H9 (cell line): Measurements from ENCODE around the gene SLC22A15. TPM values are rescaled to one million over a fixed set of nuclear protein-coding genes. Genes with fewer than 3 reads are reported as not detected.

ENCODE experiments used
- DNase-seq: peaks from one replicate; pipeline ENCODE4 v3.0.0-alpha.2; 2017
- H2AFZ ChIP-seq: one replicate; pipeline ENCODE4 v1.6.1; 2013; ENCODE audit warnings: mild to moderate bottlenecking, low read length, control low read depth, moderate library complexity
- H2AK5ac ChIP-seq: 2 replicates; pipeline ENCODE4 v1.6.1; 2013; ENCODE audit warnings: low read length, control low read depth, mixed read lengths; ENCODE audit not compliant: insufficient read length
- H2BK120ac ChIP-seq: one replicate; pipeline ENCODE4 v1.6.1; 2013; ENCODE audit warnings: low read depth, mild to moderate bottlenecking, low read length, control low read depth, inconsistent platforms; ENCODE audit not compliant: poor library complexity, severe bottlenecking
- H2BK12ac ChIP-seq: 2 replicates; pipeline ENCODE4 v1.6.1; 2013; ENCODE audit warnings: low read length, control low read depth, mixed read lengths, low read depth; ENCODE audit not compliant: insufficient read length
- H2BK15ac ChIP-seq: 2 replicates; pipeline ENCODE4 v1.6.1; 2013; ENCODE audit warnings: low read depth, low read length, control low read depth
- H2BK20ac ChIP-seq: one replicate; pipeline ENCODE4 v1.6.1; 2013; ENCODE audit warnings: low read depth, mild to moderate bottlenecking, low read length, control low read depth, inconsistent platforms; ENCODE audit not compliant: poor library complexity, severe bottlenecking
- H2BK5ac ChIP-seq: 2 replicates; pipeline ENCODE4 v1.6.1; 2013; ENCODE audit warnings: low read length, control low read depth, mixed read lengths; ENCODE audit not compliant: insufficient read length
- H3K14ac ChIP-seq: 2 replicates; pipeline ENCODE4 v1.6.1; 2013; ENCODE audit warnings: low read length, control low read depth; ENCODE audit not compliant: insufficient read depth
- H3K18ac ChIP-seq: 2 replicates; pipeline ENCODE4 v1.6.1; 2013; ENCODE audit warnings: low read depth, mild to moderate bottlenecking, mixed read lengths, low read length, control low read depth; ENCODE audit not compliant: insufficient read length
- H3K23ac ChIP-seq: 2 replicates; pipeline ENCODE4 v1.6.1; 2013; ENCODE audit warnings: low read length, control low read depth, mixed read lengths, low read depth; ENCODE audit not compliant: insufficient read length
- H3K23me2 ChIP-seq: 2 replicates; pipeline ENCODE4 v1.6.1; 2013; ENCODE audit warnings: low read depth, mild to moderate bottlenecking, mixed read lengths, low read length, control low read depth; ENCODE audit not compliant: insufficient read length, poor library complexity, severe bottlenecking
- H3K27ac ChIP-seq: 2 replicates; pipeline ENCODE4 v1.5.1; 2013; ENCODE audit warnings: low read length, control low read depth, mixed read lengths, low read depth; ENCODE audit not compliant: insufficient read length
- H3K27me3 ChIP-seq: 2 replicates; pipeline ENCODE4 v1.6.1; 2013; ENCODE audit warnings: low read length, control low read depth, inconsistent platforms; ENCODE audit not compliant: insufficient read depth
- H3K4ac ChIP-seq: 2 replicates; pipeline ENCODE4 v1.6.1; 2013; ENCODE audit warnings: low read depth, mild to moderate bottlenecking, control low read depth, inconsistent platforms, low read length, moderate library complexity
- H3K4me1 ChIP-seq: 2 replicates; pipeline ENCODE4 v1.6.1; 2013; ENCODE audit warnings: low read length, control low read depth, inconsistent platforms; ENCODE audit not compliant: insufficient read depth
- H3K4me2 ChIP-seq: 2 replicates; pipeline ENCODE4 v1.6.1; 2013; ENCODE audit warnings: low read length, control low read depth, mixed read lengths; ENCODE audit not compliant: insufficient read length, insufficient read depth
- H3K56ac ChIP-seq: 2 replicates; pipeline ENCODE4 v1.6.1; 2013; ENCODE audit warnings: low read depth, mild to moderate bottlenecking, mixed read lengths, low read length, control low read depth; ENCODE audit not compliant: insufficient read length
- H3K79me1 ChIP-seq: 2 replicates; pipeline ENCODE4 v1.6.1; 2013; ENCODE audit warnings: low read depth, mild to moderate bottlenecking, moderate library complexity, low read length, control low read depth, inconsistent platforms; ENCODE audit not compliant: insufficient read depth, poor library complexity, severe bottlenecking
- H3K79me2 ChIP-seq: 2 replicates; pipeline ENCODE4 v1.6.1; 2013; ENCODE audit warnings: low read length, control low read depth, inconsistent platforms; ENCODE audit not compliant: insufficient read depth
- H3K9ac ChIP-seq: 2 replicates; pipeline ENCODE4 v1.6.1; 2013; ENCODE audit warnings: low read length, control low read depth, mixed read lengths; ENCODE audit not compliant: insufficient read length; ENCODE audit errors: extremely low read depth
- H3K9me3 ChIP-seq: one replicate; pipeline ENCODE4 v1.6.1; 2013; ENCODE audit warnings: low read depth, low read length, inconsistent platforms; ENCODE audit not compliant: control insufficient read depth
- H3T11ph ChIP-seq: one replicate; pipeline ENCODE4 v1.6.1; 2013; ENCODE audit warnings: mild to moderate bottlenecking, low read length, control low read depth, inconsistent platforms
- H4K20me1 ChIP-seq: one replicate; pipeline ENCODE4 v1.6.1; 2013; ENCODE audit not compliant: control insufficient read depth, insufficient read length, insufficient read depth
- H4K5ac ChIP-seq: 2 replicates; pipeline ENCODE4 v1.6.1; 2013; ENCODE audit warnings: low read depth, mild to moderate bottlenecking, mixed read lengths, low read length, control low read depth; ENCODE audit not compliant: insufficient read length
- H4K8ac ChIP-seq: replicated peaks from 2 replicates; pipeline ENCODE4 v1.6.1; 2013; ENCODE audit warnings: low read length, control low read depth, mixed read lengths, low read depth; ENCODE audit not compliant: insufficient read length
- H4K91ac ChIP-seq: 2 replicates; pipeline ENCODE4 v1.6.1; 2013; ENCODE audit warnings: low read depth, mild to moderate bottlenecking, moderate library complexity, mixed read lengths, low read length, control low read depth; ENCODE audit not compliant: insufficient read length
- H3K27ac Mint-ChIP-seq, 3 experiments: 2 replicates in 2 of 3; 3 replicates in 1 of 3; pipeline ENCODE4 v1.8.0; 2020 to 2021; ENCODE audit warnings: mixed read lengths in 3 of 3, mild to moderate bottlenecking in 1 of 3, moderate library complexity in 1 of 3
- H3K27me3 Mint-ChIP-seq: 2 replicates; pipeline ENCODE4 v1.8.0; 2021; ENCODE audit warnings: low read depth, mild to moderate bottlenecking, moderate library complexity, mixed read lengths
- H3K36me3 Mint-ChIP-seq, 3 experiments: 2 replicates in 2 of 3; 3 replicates in 1 of 3; pipeline ENCODE4 v1.8.0; 2020 to 2021; ENCODE audit warnings: low read depth in 3 of 3, mixed read lengths in 3 of 3; ENCODE audit not compliant: insufficient read depth in 1 of 3
- H3K4me1 Mint-ChIP-seq, 2 experiments: 2 replicates each; pipeline ENCODE4 v1.8.0; 2020; ENCODE audit warnings: mixed read lengths in 2 of 2
- H3K4me3 Mint-ChIP-seq, 2 experiments: 2 replicates in 1 of 2; 3 replicates in 1 of 2; pipeline ENCODE4 v1.8.0; 2020 to 2021; ENCODE audit warnings: mild to moderate bottlenecking in 2 of 2, mixed read lengths in 2 of 2, moderate library complexity in 1 of 2
- H3K9me3 Mint-ChIP-seq, 2 experiments: 2 replicates in 1 of 2; 3 replicates in 1 of 2; pipeline ENCODE4 v1.8.0; 2020; ENCODE audit warnings: mild to moderate bottlenecking in 2 of 2, mixed read lengths in 2 of 2, moderate library complexity in 1 of 2
- WGBS: extraction: QIAGEN DNeasy Blood & Tissue Kit; methylation state at CpG from one replicate; pipeline ENCODE4 v1.1.7; 2013; ENCODE audit warnings: missing lambda C conversion rate, low lambda C conversion rate, mixed read lengths; ENCODE audit not compliant: insufficient read length; ENCODE audit errors: extremely low coverage; 5-methylcytosine and 5-hydroxymethylcytosine counted together
- total RNA-seq: library from RNA; stranded (reverse); gene quantifications from 2 replicates; pipeline ENCODE4 v1.2.1, GENCODE V29; 2021
- TF ChIP-seq, protein P1 (sequence below): fragments of 200-600 bp; sonication (generic); conservative IDR thresholded peaks from 3 replicates; pipeline ENCODE4 v1.8.0; 2021; ENCODE audit warnings: antibody characterized with exemption, mild to moderate bottlenecking

SLC22A15 gene
- total RNA-seq, 1 experiment from 2014 or later: 3.2 TPM

- no peak overlapping the region for H2BK15ac ChIP-seq
- peaks cover 21 to 24% of the 10 kb centered on the region in 2 experiments for H3K4me1 Mint-ChIP-seq
- WGBS: no CpG with 5 or more reads among the region's 2 CpGs
These were observed 27.2 kb upstream of the SLC22A15 start for GRCh38 chr1:115949156-115949555.

More at GRCh38 chr1:115949156-115949555, 27.2 kb upstream of the SLC22A15 start:
- H2AK5ac ChIP-seq: no peak overlapping the region
- Mint-ChIP-seq H3K27me3 (no peaks in the 10 kb centered on the region), H3K27ac (no peak overlapping the region), H3K4me3 (no peak overlapping the region), H3K9me3 (no peaks in the 10 kb centered on the region), H3K36me3 (no peaks in the 10 kb centered on the region)
- H3K4me2 ChIP-seq: no peak overlapping the region
- TF ChIP-seq, protein P1, sequence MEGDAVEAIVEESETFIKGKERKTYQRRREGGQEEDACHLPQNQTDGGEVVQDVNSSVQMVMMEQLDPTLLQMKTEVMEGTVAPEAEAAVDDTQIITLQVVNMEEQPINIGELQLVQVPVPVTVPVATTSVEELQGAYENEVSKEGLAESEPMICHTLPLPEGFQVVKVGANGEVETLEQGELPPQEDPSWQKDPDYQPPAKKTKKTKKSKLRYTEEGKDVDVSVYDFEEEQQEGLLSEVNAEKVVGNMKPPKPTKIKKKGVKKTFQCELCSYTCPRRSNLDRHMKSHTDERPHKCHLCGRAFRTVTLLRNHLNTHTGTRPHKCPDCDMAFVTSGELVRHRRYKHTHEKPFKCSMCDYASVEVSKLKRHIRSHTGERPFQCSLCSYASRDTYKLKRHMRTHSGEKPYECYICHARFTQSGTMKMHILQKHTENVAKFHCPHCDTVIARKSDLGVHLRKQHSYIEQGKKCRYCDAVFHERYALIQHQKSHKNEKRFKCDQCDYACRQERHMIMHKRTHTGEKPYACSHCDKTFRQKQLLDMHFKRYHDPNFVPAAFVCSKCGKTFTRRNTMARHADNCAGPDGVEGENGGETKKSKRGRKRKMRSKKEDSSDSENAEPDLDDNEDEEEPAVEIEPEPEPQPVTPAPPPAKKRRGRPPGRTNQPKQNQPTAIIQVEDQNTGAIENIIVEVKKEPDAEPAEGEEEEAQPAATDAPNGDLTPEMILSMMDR: no peak
- H3K9me3 ChIP-seq: no peaks in the 10 kb centered on the region
- no peak overlapping the region for H3T11ph ChIP-seq
- no peak overlapping the region for H4K91ac ChIP-seq
- H3K79me2 ChIP-seq: no peaks in the 10 kb centered on the region
- H2BK12ac ChIP-seq: no peak overlapping the region
- H3K9ac ChIP-seq: no peak overlapping the region
- H2BK5ac ChIP-seq: no peak overlapping the region
- no peak overlapping the region for H2BK20ac ChIP-seq
- no peaks in the 10 kb centered on the region; the same call in 1 of the 2 replicates for H3K4me1 ChIP-seq
- no peak overlapping the region for H2BK120ac ChIP-seq
- no peak overlapping the region for H3K56ac ChIP-seq
- no peak overlapping the region for H3K23ac ChIP-seq
- H4K20me1 ChIP-seq: no peaks in the 10 kb centered on the region
- no peaks in the 10 kb centered on the region for H3K23me2 ChIP-seq
- no peaks in the 10 kb centered on the region for H3K27me3 ChIP-seq
- DNase-seq: no peak
- H3K4ac ChIP-seq: no peak overlapping the region
- H3K79me1 ChIP-seq: no peaks in the 10 kb centered on the region
- no peak overlapping the region for H3K27ac ChIP-seq
- no peak overlapping the region for H4K8ac ChIP-seq
- H3K18ac ChIP-seq: no peak overlapping the region
- no peak overlapping the region for H2AFZ ChIP-seq
- H3K14ac ChIP-seq: no peak overlapping the region
- no peak overlapping the region for H4K5ac ChIP-seq
